ENCODE data around the gene CNTRL. TPM values are rescaled to one million over a fixed set of nuclear protein-coding genes. Genes with fewer than 3 reads are reported as not detected.

The CNTRL gene
- total RNA-seq, 1 experiment from 2014 or later = 11.2 TPM

GRCh38 chr9:121189660-121190059, 114.9 kb downstream of the CNTRL start:
- CTCF ChIA-PET = no interaction called here
- intact Hi-C loops (cut with micrococcal nuclease; ENCODE audit: unreplicated experiment) = no loop called here
- H3K4me1 Mint-ChIP-seq (ENCODE audit: low read depth, unreplicated experiment) = peaks cover 11% of the 10 kb centered on the region
- H3K4me3 Mint-ChIP-seq (ENCODE audit: low read depth, unreplicated experiment) = no peak overlapping the region
- no peak overlapping the region for H3K27ac Mint-ChIP-seq (ENCODE audit: unreplicated experiment)
- no peak for TF ChIP-seq CTCF (IDR thresholded peaks at IDR 0.05; ENCODE audit: unreplicated experiment)
- H3K9me3 Mint-ChIP-seq (ENCODE audit: low read depth, unreplicated experiment) = no peaks in the 10 kb centered on the region
- no TSS peak for BruUV-seq (replicated peaks)
- no peak for DNase-seq
- H3K27me3 Mint-ChIP-seq (ENCODE audit: unreplicated experiment) = no peaks in the 10 kb centered on the region
- no peaks in the 10 kb centered on the region for H3K36me3 Mint-ChIP-seq (ENCODE audit: insufficient read depth, unreplicated experiment)

- no peak for DNase-seq
- Mint-ChIP-seq H3K36me3 (ENCODE audit: insufficient read depth, unreplicated experiment) (no peaks in the 10 kb centered on the region), H3K4me3 (ENCODE audit: low read depth, unreplicated experiment) (no peak overlapping the region), H3K4me1 (ENCODE audit: low read depth, unreplicated experiment) (peaks cover 25% of the 10 kb centered on the region), H3K9me3 (ENCODE audit: low read depth, unreplicated experiment) (no peaks in the 10 kb centered on the region), H3K27ac (ENCODE audit: unreplicated experiment) (no peak overlapping the region), H3K27me3 (ENCODE audit: unreplicated experiment) (no peaks in the 10 kb centered on the region)
- TF ChIP-seq CTCF (IDR thresholded peaks at IDR 0.05; ENCODE audit: unreplicated experiment) = no peak
- CTCF ChIA-PET = no interaction called here
- BruUV-seq (replicated peaks) = no TSS peak
- intact Hi-C loops (cut with micrococcal nuclease; ENCODE audit: unreplicated experiment) = no loop called here
Observed at GRCh38 chr9:121191235-121191634, 116.5 kb downstream of the CNTRL start.

GRCh38 chr9:121192518-121192917, 117.8 kb downstream of the CNTRL start:
- Mint-ChIP-seq H3K36me3 (ENCODE audit: insufficient read depth, unreplicated experiment) (no peaks in the 10 kb centered on the region), H3K4me1 (ENCODE audit: low read depth, unreplicated experiment) (peaks cover 25% of the 10 kb centered on the region), H3K27ac (ENCODE audit: unreplicated experiment) (no peak overlapping the region), H3K9me3 (ENCODE audit: low read depth, unreplicated experiment) (no peaks in the 10 kb centered on the region), H3K27me3 (ENCODE audit: unreplicated experiment) (no peaks in the 10 kb centered on the region), H3K4me3 (ENCODE audit: low read depth, unreplicated experiment) (no peak overlapping the region)
- no TSS peak for BruUV-seq (replicated peaks)
- no peak for DNase-seq
- TF ChIP-seq CTCF (IDR thresholded peaks at IDR 0.05; ENCODE audit: unreplicated experiment) = no peak
- CTCF ChIA-PET = no interaction called here
- intact Hi-C loops (cut with micrococcal nuclease; ENCODE audit: unreplicated experiment) = no loop called here

GRCh38 chr9:121192959-121193640, 118.3 kb downstream of the CNTRL start:
- BruUV-seq (replicated peaks) = no TSS peak
- no peak for DNase-seq
- no peak for TF ChIP-seq CTCF (IDR thresholded peaks at IDR 0.05; ENCODE audit: unreplicated experiment)
- H3K27ac Mint-ChIP-seq (ENCODE audit: unreplicated experiment) = no peak overlapping the region
- no peaks in the 10 kb centered on the region for H3K9me3 Mint-ChIP-seq (ENCODE audit: low read depth, unreplicated experiment)
- intact Hi-C loops (cut with micrococcal nuclease; ENCODE audit: unreplicated experiment) = no loop called here
- CTCF ChIA-PET = no interaction called here
- H3K36me3 Mint-ChIP-seq (ENCODE audit: insufficient read depth, unreplicated experiment) = no peaks in the 10 kb centered on the region
- no peaks in the 10 kb centered on the region for H3K27me3 Mint-ChIP-seq (ENCODE audit: unreplicated experiment)
- H3K4me1 Mint-ChIP-seq (ENCODE audit: low read depth, unreplicated experiment) = peaks cover 25% of the 10 kb centered on the region
- no peak overlapping the region for H3K4me3 Mint-ChIP-seq (ENCODE audit: low read depth, unreplicated experiment)

All from Calu3 (cell line).